ENCODE data around the gene TMPRSS12. TPM values are rescaled to one million over a fixed set of nuclear protein-coding genes. Genes with fewer than 3 reads are reported as not detected.
"Not testable (repeated sequence)": the region's sequence is repeated elsewhere in the genome, so short reads cannot be mapped to it uniquely, and the experiment has no call there.

TMPRSS12 gene
- total RNA-seq, 1 experiment from 2014 or later = not detected

- H3K9ac ChIP-seq (ENCODE audit: low read length); H3K27ac ChIP-seq (ENCODE audit: low read length); H2AFZ ChIP-seq (ENCODE audit: low read length); H3K27me3 ChIP-seq (ENCODE audit: low read length); H3K4me1 ChIP-seq (ENCODE audit: low read length); H3K79me2 ChIP-seq (ENCODE audit: low read length); H3K4me2 ChIP-seq (ENCODE audit: low read depth, low read length, poor library complexity, severe bottlenecking); H4K20me1 ChIP-seq (ENCODE audit: insufficient read depth, low read depth, low read length); H3K9me3 ChIP-seq (ENCODE audit: low read length); H3K4me3 ChIP-seq (ENCODE audit: low read length); H3K36me3 ChIP-seq (ENCODE audit: insufficient read depth, low read length); H3K9me2 ChIP-seq (replicated peaks; ENCODE audit: insufficient read depth, low read length); DNase-seq: not testable (repeated sequence)
Observed at GRCh38 chr12:50823724-50824123, 19.0 kb upstream of the TMPRSS12 start.

- Histone ChIP-seq H3K27me3 (ENCODE audit: low read length) (no peaks in the 10 kb centered on the region), H3K9ac (ENCODE audit: low read length) (0 out of 2 replicates have a peak overlapping the region, but pooled peaks have one; percentile 25), H3K9me3 (ENCODE audit: low read length) (no peaks in the 10 kb centered on the region), H3K4me2 (ENCODE audit: low read depth, low read length, poor library complexity, severe bottlenecking) (peak overlapping the region; percentile 35), H2AFZ (ENCODE audit: low read length) (peak overlapping the region; percentile 75), H3K79me2 (ENCODE audit: low read length) (no peaks in the 10 kb centered on the region), H3K9me2 (replicated peaks; ENCODE audit: insufficient read depth, low read length) (no peaks in the 10 kb centered on the region), H3K27ac (ENCODE audit: low read length) (peak overlapping the region; percentile 53; the same call in 1 of the 2 replicates), H3K36me3 (ENCODE audit: insufficient read depth, low read length) (0 out of 2 replicates have a peak, but pooled peaks cover 7% of the 10 kb centered on the region), H3K4me1 (ENCODE audit: low read length) (peaks cover 6% of the 10 kb centered on the region), H4K20me1 (ENCODE audit: insufficient read depth, low read depth, low read length) (no peaks in the 10 kb centered on the region), H3K4me3 (ENCODE audit: low read length) (no peak overlapping the region; the same call in 1 of the 2 replicates)
- DNase-seq = peak; percentile 47
Observed at GRCh38 chr12:50824914-50825313, 17.8 kb upstream of the TMPRSS12 start.

GRCh38 chr12:50825372-50825838, 17.3 kb upstream of the TMPRSS12 start:
- Histone ChIP-seq H3K9me3 (ENCODE audit: low read length) (no peaks in the 10 kb centered on the region), H2AFZ (ENCODE audit: low read length) (peak overlapping the region; percentile 75), H3K4me1 (ENCODE audit: low read length) (peaks cover 6% of the 10 kb centered on the region), H4K20me1 (ENCODE audit: insufficient read depth, low read depth, low read length) (no peaks in the 10 kb centered on the region), H3K4me3 (ENCODE audit: low read length) (no peak overlapping the region; the same call in 1 of the 2 replicates), H3K27me3 (ENCODE audit: low read length) (no peaks in the 10 kb centered on the region), H3K27ac (ENCODE audit: low read length) (peak overlapping the region; percentile 53; the same call in 1 of the 2 replicates), H3K79me2 (ENCODE audit: low read length) (no peaks in the 10 kb centered on the region), H3K36me3 (ENCODE audit: insufficient read depth, low read length) (0 out of 2 replicates have a peak, but pooled peaks cover 7% of the 10 kb centered on the region), H3K9me2 (replicated peaks; ENCODE audit: insufficient read depth, low read length) (no peaks in the 10 kb centered on the region), H3K9ac (ENCODE audit: low read length) (0 out of 2 replicates have a peak overlapping the region, but pooled peaks have one; percentile 25), H3K4me2 (ENCODE audit: low read depth, low read length, poor library complexity, severe bottlenecking) (peak overlapping the region; percentile 35)
- DNase-seq = peak; percentile 87

GRCh38 chr12:50828121-50828520, 14.6 kb upstream of the TMPRSS12 start:
- DNase-seq = no peak
- Histone ChIP-seq H3K79me2 (ENCODE audit: low read length) (no peaks in the 10 kb centered on the region), H3K4me3 (ENCODE audit: low read length) (no peak overlapping the region), H3K36me3 (ENCODE audit: insufficient read depth, low read length) (no peaks in the 10 kb centered on the region), H3K9ac (ENCODE audit: low read length) (no peak overlapping the region), H3K4me2 (ENCODE audit: low read depth, low read length, poor library complexity, severe bottlenecking) (no peak overlapping the region), H4K20me1 (ENCODE audit: insufficient read depth, low read depth, low read length) (no peaks in the 10 kb centered on the region), H3K27ac (ENCODE audit: low read length) (no peak overlapping the region), H2AFZ (ENCODE audit: low read length) (no peak overlapping the region), H3K4me1 (ENCODE audit: low read length) (peaks cover 6% of the 10 kb centered on the region), H3K9me3 (ENCODE audit: low read length) (no peaks in the 10 kb centered on the region; the same call in 1 of the 2 replicates), H3K27me3 (ENCODE audit: low read length) (no peaks in the 10 kb centered on the region), H3K9me2 (replicated peaks; ENCODE audit: insufficient read depth, low read length) (no peaks in the 10 kb centered on the region)

GRCh38 chr12:50828886-50829285, 13.8 kb upstream of the TMPRSS12 start:
- Histone ChIP-seq H3K9ac (ENCODE audit: low read length) (no peak overlapping the region), H3K4me1 (ENCODE audit: low read length) (peaks cover 6% of the 10 kb centered on the region), H2AFZ (ENCODE audit: low read length) (no peak overlapping the region), H3K9me3 (ENCODE audit: low read length) (no peaks in the 10 kb centered on the region; the same call in 1 of the 2 replicates), H4K20me1 (ENCODE audit: insufficient read depth, low read depth, low read length) (no peaks in the 10 kb centered on the region), H3K4me3 (ENCODE audit: low read length) (no peak overlapping the region), H3K9me2 (replicated peaks; ENCODE audit: insufficient read depth, low read length) (no peaks in the 10 kb centered on the region), H3K4me2 (ENCODE audit: low read depth, low read length, poor library complexity, severe bottlenecking) (no peak overlapping the region), H3K36me3 (ENCODE audit: insufficient read depth, low read length) (no peaks in the 10 kb centered on the region), H3K27me3 (ENCODE audit: low read length) (no peaks in the 10 kb centered on the region), H3K27ac (ENCODE audit: low read length) (no peak overlapping the region), H3K79me2 (ENCODE audit: low read length) (no peaks in the 10 kb centered on the region)
- DNase-seq = no peak

GRCh38 chr12:50833801-50834200, 8.9 kb upstream of the TMPRSS12 start:
- H3K4me2 ChIP-seq (ENCODE audit: low read depth, low read length, poor library complexity, severe bottlenecking); H3K27ac ChIP-seq (ENCODE audit: low read length); H3K79me2 ChIP-seq (ENCODE audit: low read length); DNase-seq; H3K4me1 ChIP-seq (ENCODE audit: low read length); H4K20me1 ChIP-seq (ENCODE audit: insufficient read depth, low read depth, low read length); H3K9ac ChIP-seq (ENCODE audit: low read length); H2AFZ ChIP-seq (ENCODE audit: low read length); H3K4me3 ChIP-seq (ENCODE audit: low read length); H3K36me3 ChIP-seq (ENCODE audit: insufficient read depth, low read length); H3K9me3 ChIP-seq (ENCODE audit: low read length); H3K27me3 ChIP-seq (ENCODE audit: low read length); H3K9me2 ChIP-seq (replicated peaks; ENCODE audit: insufficient read depth, low read length): not testable (repeated sequence)

GRCh38 chr12:50839042-50839441, 3.7 kb upstream of the TMPRSS12 start:
- H3K79me2 ChIP-seq (ENCODE audit: low read length) = no peaks in the 10 kb centered on the region
- H3K4me2 ChIP-seq (ENCODE audit: low read depth, low read length, poor library complexity, severe bottlenecking) = no peak overlapping the region
- no peaks in the 10 kb centered on the region for H3K36me3 ChIP-seq (ENCODE audit: insufficient read depth, low read length)
- no peak overlapping the region for H3K9ac ChIP-seq (ENCODE audit: low read length)
- no peaks in the 10 kb centered on the region for H3K4me1 ChIP-seq (ENCODE audit: low read length)
- H3K4me3 ChIP-seq (ENCODE audit: low read length) = no peak overlapping the region
- DNase-seq = no peak
- H3K27ac ChIP-seq (ENCODE audit: low read length) = no peak overlapping the region
- 0 out of 2 replicates have a peak overlapping the region, but pooled peaks have one; percentile 24 for H2AFZ ChIP-seq (ENCODE audit: low read length)
- H4K20me1 ChIP-seq (ENCODE audit: insufficient read depth, low read depth, low read length) = no peaks in the 10 kb centered on the region
- no peaks in the 10 kb centered on the region for H3K27me3 ChIP-seq (ENCODE audit: low read length)
- H3K9me3 ChIP-seq (ENCODE audit: low read length) = 0 out of 2 replicates have a peak, but pooled peaks cover 3% of the 10 kb centered on the region
- no peaks in the 10 kb centered on the region for H3K9me2 ChIP-seq (replicated peaks; ENCODE audit: insufficient read depth, low read length)

GRCh38 chr12:50840809-50841487, 1.8 kb upstream of the TMPRSS12 start:
- Histone ChIP-seq H3K79me2 (ENCODE audit: low read length) (no peaks in the 10 kb centered on the region), H3K9me2 (replicated peaks; ENCODE audit: insufficient read depth, low read length) (no peaks in the 10 kb centered on the region), H2AFZ (ENCODE audit: low read length) (no peak overlapping the region; the same call in 1 of the 2 replicates), H3K36me3 (ENCODE audit: insufficient read depth, low read length) (no peaks in the 10 kb centered on the region), H4K20me1 (ENCODE audit: insufficient read depth, low read depth, low read length) (no peaks in the 10 kb centered on the region), H3K4me3 (ENCODE audit: low read length) (no peak overlapping the region), H3K27me3 (ENCODE audit: low read length) (no peaks in the 10 kb centered on the region), H3K9me3 (ENCODE audit: low read length) (no peaks in the 10 kb centered on the region), H3K4me2 (ENCODE audit: low read depth, low read length, poor library complexity, severe bottlenecking) (no peak overlapping the region), H3K27ac (ENCODE audit: low read length) (no peak overlapping the region), H3K4me1 (ENCODE audit: low read length) (no peaks in the 10 kb centered on the region), H3K9ac (ENCODE audit: low read length) (no peak overlapping the region)
- no peak for DNase-seq

Data from Karpas-422 (cell line).